GM23338 (cell line): ENCODE results near the gene CYTH3. TPM values are rescaled to one million over a fixed set of nuclear protein-coding genes. Genes with fewer than 3 reads are reported as not detected.

Source experiments
- ATAC-seq: fragments of 200-7000 bp; cut with Tn5 transposase; 3 replicates; pipeline ENCODE4 v1.9.1; 2020
- DNase-seq: peaks from one replicate; pipeline ENCODE4 v3.0.0-alpha.2; 2015; ENCODE audit warnings: low spot score
- H2AFZ ChIP-seq: fragments of 200-600 bp; sonication (generic); 2 replicates; pipeline ENCODE4 v1.8.0; 2016; ENCODE audit warnings: antibody characterized with exemption, mild to moderate bottlenecking, moderate library complexity
- H3F3A ChIP-seq: fragments of 200-600 bp; sonication (generic); replicated peaks from 2 replicates; pipeline ENCODE4 v1.8.0; 2017; ENCODE audit warnings: antibody characterized with exemption, mixed run types, low read depth
- H3K27ac ChIP-seq: fragments of 200-600 bp; sonication (generic); 2 replicates; pipeline ENCODE4 v1.6.1; 2016; ENCODE audit warnings: low read depth
- H3K27me3 ChIP-seq: fragments of 200-600 bp; sonication (generic); 2 replicates; pipeline ENCODE4 v1.8.0; 2016; ENCODE audit warnings: mild to moderate bottlenecking, mixed run types, moderate library complexity; ENCODE audit not compliant: insufficient read depth
- H3K36me3 ChIP-seq: fragments of 200-600 bp; sonication (generic); 2 replicates; pipeline ENCODE4 v1.8.0; 2016; ENCODE audit warnings: mild to moderate bottlenecking; ENCODE audit not compliant: insufficient read depth
- H3K4me1 ChIP-seq: fragments of 200-600 bp; sonication (generic); 2 replicates; pipeline ENCODE4 v1.8.0; 2016; ENCODE audit warnings: mild to moderate bottlenecking, moderate library complexity; ENCODE audit not compliant: insufficient read depth
- H3K4me2 ChIP-seq: fragments of 200-600 bp; sonication (generic); 2 replicates; pipeline ENCODE4 v1.7.1; 2017; ENCODE audit warnings: mixed run types
- H3K4me3 ChIP-seq: fragments of 200-600 bp; sonication (generic); 2 replicates; pipeline ENCODE4 v1.6.1; 2016; ENCODE audit warnings: mixed run types
- H3K79me2 ChIP-seq: fragments of 200-600 bp; sonication (generic); replicated peaks from 2 replicates; pipeline ENCODE4 v1.8.0; 2017; ENCODE audit warnings: mild to moderate bottlenecking; ENCODE audit not compliant: insufficient read depth
- H3K9me2 ChIP-seq: fragments of 200-600 bp; sonication (generic); 2 replicates; pipeline ENCODE4 v1.8.0; 2017; ENCODE audit not compliant: insufficient read depth
- H4K20me1 ChIP-seq: fragments of 200-600 bp; sonication (generic); replicated peaks from 2 replicates; pipeline ENCODE4 v1.8.0; 2017; ENCODE audit warnings: mild to moderate bottlenecking; ENCODE audit not compliant: insufficient read depth
- H3K27ac Mint-ChIP-seq: 2 replicates; pipeline ENCODE4 v1.8.0; 2020; ENCODE audit warnings: inconsistent platforms, mild to moderate bottlenecking, moderate library complexity, mixed read lengths
- H3K27me3 Mint-ChIP-seq: 3 replicates; pipeline ENCODE4 v1.8.0; 2022; ENCODE audit warnings: low read depth, mild to moderate bottlenecking, moderate library complexity, mixed read lengths, inconsistent platforms; ENCODE audit not compliant: insufficient read depth, poor library complexity
- H3K36me3 Mint-ChIP-seq: 3 replicates; pipeline ENCODE4 v1.8.0; 2021; ENCODE audit warnings: low read depth, mild to moderate bottlenecking, inconsistent platforms, moderate library complexity, mixed read lengths
- H3K4me1 Mint-ChIP-seq: 3 replicates; pipeline ENCODE4 v1.8.0; 2020; ENCODE audit warnings: mild to moderate bottlenecking, inconsistent platforms, mixed read lengths
- H3K4me3 Mint-ChIP-seq: 3 replicates; pipeline ENCODE4 v1.8.0; 2021; ENCODE audit warnings: moderate library complexity, mild to moderate bottlenecking, inconsistent platforms, mixed read lengths
- H3K9me3 Mint-ChIP-seq: 3 replicates; pipeline ENCODE4 v1.8.0; 2020; ENCODE audit warnings: moderate library complexity, mild to moderate bottlenecking, inconsistent platforms, mixed read lengths
- CREB1 ChIP-seq: fragments of 250-450 bp; sonication (Bioruptor Pico); IDR thresholded peaks from 2 replicates; pipeline ENCODE4 v1.5.0; 2020; ENCODE audit warnings: low read depth, mild to moderate bottlenecking, moderate library complexity
- CTCF ChIP-seq, 2 experiments: fragments of 200-600 bp in 1 of 2; sonication (generic) in 1 of 2; conservative IDR thresholded peaks; 2 replicates each; pipeline versions ENCODE4 v1.5.1 to v1.6.1; 2016 to 2017; ENCODE audit warnings: antibody characterized with exemption in 2 of 2, low read depth in 2 of 2, mild to moderate bottlenecking in 2 of 2, moderate library complexity in 1 of 2
- EZH2 ChIP-seq: fragments of 200-600 bp; sonication (generic); IDR thresholded peaks from one replicate; pipeline ENCODE4 v1.8.0; 2017; ENCODE audit warnings: antibody characterized with exemption, mild to moderate bottlenecking, low read depth; ENCODE audit not compliant: unreplicated experiment
- EZH2phosphoT487 ChIP-seq: fragments of 200-600 bp; sonication (generic); IDR thresholded peaks from one replicate; pipeline ENCODE4 v1.8.1; 2018; ENCODE audit warnings: antibody characterized with exemption; ENCODE audit not compliant: unreplicated experiment
- JUNB ChIP-seq: IDR thresholded peaks from one replicate; pipeline ENCODE4 v1.6.1; 2016; ENCODE audit warnings: antibody characterized with exemption; ENCODE audit not compliant: unreplicated experiment
- NANOG ChIP-seq: IDR thresholded peaks from 2 replicates; pipeline ENCODE4 v1.6.1; 2016; ENCODE audit warnings: antibody characterized with exemption, borderline replicate concordance
- POLR2AphosphoS5 ChIP-seq: IDR thresholded peaks from 2 replicates; pipeline ENCODE4 v1.6.1; 2016; ENCODE audit warnings: antibody characterized with exemption, low read depth
- STAT1 ChIP-seq: IDR thresholded peaks from one replicate; pipeline ENCODE4 v1.6.1; 2016; ENCODE audit warnings: antibody characterized with exemption; ENCODE audit not compliant: unreplicated experiment
- ZNF114 ChIP-seq: fragments of 250-450 bp; sonication (Bioruptor Pico); IDR thresholded peaks from 2 replicates; pipeline ENCODE4 v1.5.0; 2020; ENCODE audit warnings: mild to moderate bottlenecking, moderate library complexity
- ZNF331 ChIP-seq: fragments of 250-450 bp; sonication (Bioruptor Pico); IDR thresholded peaks from 2 replicates; pipeline ENCODE4 v1.5.0; 2020; ENCODE audit warnings: low read depth, mild to moderate bottlenecking, moderate library complexity
- ZNF462 ChIP-seq: fragments of 250-450 bp; sonication (Bioruptor Pico); IDR thresholded peaks from 2 replicates; pipeline ENCODE4 v1.5.0; 2020; ENCODE audit warnings: mild to moderate bottlenecking, moderate library complexity
- polyA plus RNA-seq: library from polyadenylated mRNA; unstranded; fragments of >200 nt; fragmentation: Nextera tagmentation; extraction: Ambion mirVana; gene quantifications from 2 replicates; pipeline ENCODE4 v1.2.1, GENCODE V29; 2016
- total RNA-seq: library from RNA; depleted of rRNA; stranded (reverse); fragments of >200 nt; shearing (Covaris generic); gene quantifications from 2 replicates; pipeline ENCODE4 v1.2.3, GENCODE V29; 2014
- TF ChIP-seq, protein P1 (sequence below): IDR thresholded peaks from one replicate; pipeline ENCODE4 v1.6.1; 2018; ENCODE audit warnings: antibody characterized with exemption; ENCODE audit not compliant: unreplicated experiment
- TF ChIP-seq, protein P2 (sequence below): IDR thresholded peaks from 2 replicates; pipeline ENCODE4 v1.6.1; 2016; ENCODE audit warnings: antibody characterized with exemption

The CYTH3 gene
- total and polyA plus RNA-seq, 2 experiments from 2014 or later, result 4.6 to 15.3 TPM

GRCh38 chr7:6197801-6198551 is 74.4 kb downstream of the CYTH3 start:
- peak overlapping the region; percentile 29 for H3K4me2 ChIP-seq
- H3K4me3 ChIP-seq, result no peak overlapping the region
- peaks cover 33% of the 10 kb centered on the region for H3K4me1 ChIP-seq
- no peaks in the 10 kb centered on the region for H3F3A ChIP-seq
- no peaks in the 10 kb centered on the region for H3K9me2 ChIP-seq
- peaks cover 39% of the 10 kb centered on the region for H3K4me1 Mint-ChIP-seq
- H3K36me3 ChIP-seq, result no peaks in the 10 kb centered on the region
- no peak overlapping the region for H3K4me3 Mint-ChIP-seq
- no peaks in the 10 kb centered on the region for H3K36me3 Mint-ChIP-seq
- no peaks in the 10 kb centered on the region for H4K20me1 ChIP-seq
- H3K79me2 ChIP-seq, result peaks cover 22% of the 10 kb centered on the region
- DNase-seq (no peak), ATAC-seq (peak; percentile 21; the same call in 1 of the 3 replicates)
- H3K27me3 Mint-ChIP-seq, result peaks cover 5% of the 10 kb centered on the region
- H3K27me3 ChIP-seq, result no peaks in the 10 kb centered on the region
- no peak overlapping the region for H2AFZ ChIP-seq
- H3K27ac ChIP-seq, result peak overlapping the region; percentile 86
- H3K27ac Mint-ChIP-seq, result peak overlapping the region; percentile 87
- no peaks in the 10 kb centered on the region for H3K9me3 Mint-ChIP-seq
- TF ChIP-seq, protein P1, sequence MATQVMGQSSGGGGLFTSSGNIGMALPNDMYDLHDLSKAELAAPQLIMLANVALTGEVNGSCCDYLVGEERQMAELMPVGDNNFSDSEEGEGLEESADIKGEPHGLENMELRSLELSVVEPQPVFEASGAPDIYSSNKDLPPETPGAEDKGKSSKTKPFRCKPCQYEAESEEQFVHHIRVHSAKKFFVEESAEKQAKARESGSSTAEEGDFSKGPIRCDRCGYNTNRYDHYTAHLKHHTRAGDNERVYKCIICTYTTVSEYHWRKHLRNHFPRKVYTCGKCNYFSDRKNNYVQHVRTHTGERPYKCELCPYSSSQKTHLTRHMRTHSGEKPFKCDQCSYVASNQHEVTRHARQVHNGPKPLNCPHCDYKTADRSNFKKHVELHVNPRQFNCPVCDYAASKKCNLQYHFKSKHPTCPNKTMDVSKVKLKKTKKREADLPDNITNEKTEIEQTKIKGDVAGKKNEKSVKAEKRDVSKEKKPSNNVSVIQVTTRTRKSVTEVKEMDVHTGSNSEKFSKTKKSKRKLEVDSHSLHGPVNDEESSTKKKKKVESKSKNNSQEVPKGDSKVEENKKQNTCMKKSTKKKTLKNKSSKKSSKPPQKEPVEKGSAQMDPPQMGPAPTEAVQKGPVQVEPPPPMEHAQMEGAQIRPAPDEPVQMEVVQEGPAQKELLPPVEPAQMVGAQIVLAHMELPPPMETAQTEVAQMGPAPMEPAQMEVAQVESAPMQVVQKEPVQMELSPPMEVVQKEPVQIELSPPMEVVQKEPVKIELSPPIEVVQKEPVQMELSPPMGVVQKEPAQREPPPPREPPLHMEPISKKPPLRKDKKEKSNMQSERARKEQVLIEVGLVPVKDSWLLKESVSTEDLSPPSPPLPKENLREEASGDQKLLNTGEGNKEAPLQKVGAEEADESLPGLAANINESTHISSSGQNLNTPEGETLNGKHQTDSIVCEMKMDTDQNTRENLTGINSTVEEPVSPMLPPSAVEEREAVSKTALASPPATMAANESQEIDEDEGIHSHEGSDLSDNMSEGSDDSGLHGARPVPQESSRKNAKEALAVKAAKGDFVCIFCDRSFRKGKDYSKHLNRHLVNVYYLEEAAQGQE, result no peak
- no peak for TF ChIP-seq NANOG
- TF ChIP-seq ZNF114, result no peak
- TF ChIP-seq ZNF462 (CRISPR knock-in tag), result no peak
- no peak for TF ChIP-seq CTCF (conservative IDR thresholded peaks at IDR 0.05; ENCODE audit: low read depth in 2 of 2)
- TF ChIP-seq JUNB, result no peak
- TF ChIP-seq CREB1 (CRISPR knock-in tag), result no peak
- TF ChIP-seq ZNF331 (CRISPR knock-in tag), result no peak
- TF ChIP-seq, protein P2, sequence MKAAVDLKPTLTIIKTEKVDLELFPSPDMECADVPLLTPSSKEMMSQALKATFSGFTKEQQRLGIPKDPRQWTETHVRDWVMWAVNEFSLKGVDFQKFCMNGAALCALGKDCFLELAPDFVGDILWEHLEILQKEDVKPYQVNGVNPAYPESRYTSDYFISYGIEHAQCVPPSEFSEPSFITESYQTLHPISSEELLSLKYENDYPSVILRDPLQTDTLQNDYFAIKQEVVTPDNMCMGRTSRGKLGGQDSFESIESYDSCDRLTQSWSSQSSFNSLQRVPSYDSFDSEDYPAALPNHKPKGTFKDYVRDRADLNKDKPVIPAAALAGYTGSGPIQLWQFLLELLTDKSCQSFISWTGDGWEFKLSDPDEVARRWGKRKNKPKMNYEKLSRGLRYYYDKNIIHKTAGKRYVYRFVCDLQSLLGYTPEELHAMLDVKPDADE, result no peak
- no peak for TF ChIP-seq EZH2phosphoT487
- TF ChIP-seq STAT1, result no peak
- TF ChIP-seq POLR2AphosphoS5, result no peak
- no peak for TF ChIP-seq EZH2
